Fibroblast of mammary gland (primary cell): Measurements from ENCODE around the gene AXL.

Experiments
- DNase-seq: peaks from one replicate; pipeline ENCODE4 v3.0.0-alpha.2; 2010; ENCODE audit warnings: low read depth
- H3K4me3 ChIP-seq: 2 replicates; pipeline ENCODE4 v1.5.1; 2011; ENCODE audit warnings: low read depth, mild to moderate bottlenecking, low read length, moderate library complexity; ENCODE audit not compliant: control insufficient read depth
- TF ChIP-seq, protein P1 (sequence below): conservative IDR thresholded peaks from 2 replicates; pipeline ENCODE4 v1.5.1; 2011; ENCODE audit warnings: low read depth, low read length, inconsistent platforms; ENCODE audit not compliant: control insufficient read depth, insufficient read depth

AXL gene

GRCh38 chr19:41309180-41310032, 90.4 kb downstream of the AXL start:
- TF ChIP-seq, protein P1, sequence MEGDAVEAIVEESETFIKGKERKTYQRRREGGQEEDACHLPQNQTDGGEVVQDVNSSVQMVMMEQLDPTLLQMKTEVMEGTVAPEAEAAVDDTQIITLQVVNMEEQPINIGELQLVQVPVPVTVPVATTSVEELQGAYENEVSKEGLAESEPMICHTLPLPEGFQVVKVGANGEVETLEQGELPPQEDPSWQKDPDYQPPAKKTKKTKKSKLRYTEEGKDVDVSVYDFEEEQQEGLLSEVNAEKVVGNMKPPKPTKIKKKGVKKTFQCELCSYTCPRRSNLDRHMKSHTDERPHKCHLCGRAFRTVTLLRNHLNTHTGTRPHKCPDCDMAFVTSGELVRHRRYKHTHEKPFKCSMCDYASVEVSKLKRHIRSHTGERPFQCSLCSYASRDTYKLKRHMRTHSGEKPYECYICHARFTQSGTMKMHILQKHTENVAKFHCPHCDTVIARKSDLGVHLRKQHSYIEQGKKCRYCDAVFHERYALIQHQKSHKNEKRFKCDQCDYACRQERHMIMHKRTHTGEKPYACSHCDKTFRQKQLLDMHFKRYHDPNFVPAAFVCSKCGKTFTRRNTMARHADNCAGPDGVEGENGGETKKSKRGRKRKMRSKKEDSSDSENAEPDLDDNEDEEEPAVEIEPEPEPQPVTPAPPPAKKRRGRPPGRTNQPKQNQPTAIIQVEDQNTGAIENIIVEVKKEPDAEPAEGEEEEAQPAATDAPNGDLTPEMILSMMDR, result no peak
- peak; percentile 40 for DNase-seq
- H3K4me3 ChIP-seq, result peak overlapping the region; percentile 80

DNA sequence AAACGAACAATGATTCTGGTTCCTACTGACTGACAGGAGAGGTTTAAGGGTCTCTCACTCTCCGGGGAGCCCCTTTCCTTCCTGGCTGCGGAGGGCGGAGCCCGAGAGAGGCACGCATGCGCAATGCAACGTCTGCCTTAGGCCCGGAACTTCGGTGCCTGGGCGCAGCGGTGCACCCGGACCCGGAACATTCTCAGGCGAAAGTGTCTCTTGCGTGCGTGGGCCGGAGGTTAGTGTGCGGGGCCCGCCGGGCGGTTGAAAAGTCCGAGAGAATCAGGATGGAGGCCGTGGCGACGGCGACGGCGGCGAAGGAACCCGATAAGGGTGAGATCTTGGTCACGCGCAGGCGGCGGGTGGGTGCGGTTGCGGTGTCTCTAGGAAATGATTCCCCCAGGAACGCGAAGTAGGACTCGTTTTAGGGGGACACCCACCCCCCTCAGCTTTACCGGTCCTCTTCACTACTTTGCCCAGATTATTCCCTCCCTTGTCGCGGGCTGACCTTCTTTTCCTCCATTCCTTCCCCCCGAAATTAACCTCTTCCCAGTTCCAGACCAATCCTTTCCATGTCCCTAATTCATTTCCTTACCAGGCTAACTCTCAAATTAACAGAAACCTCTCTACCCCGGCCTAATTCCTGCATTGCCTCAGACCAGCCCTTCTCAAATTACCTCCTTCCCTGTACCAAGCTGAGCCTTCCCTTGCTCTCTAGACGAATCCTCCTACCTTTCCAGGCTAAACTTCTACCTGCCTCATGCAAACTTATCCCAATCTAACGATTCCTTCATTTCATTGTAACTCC, 91.2 kb downstream of the AXL start, which contains the start of gene CCDC97:
TSS of gene CCDC97 (plus strand) at position 140 of the 799 bp plus-strand sequence. CDS start at position 279, 139 bp downstream.
- H3K4me3 ChIP-seq, result peak within 1 kb of the TSS; percentile 80
- DNase-seq, result peak; percentile 83
- TF ChIP-seq, protein P1, result no peak

DNA sequence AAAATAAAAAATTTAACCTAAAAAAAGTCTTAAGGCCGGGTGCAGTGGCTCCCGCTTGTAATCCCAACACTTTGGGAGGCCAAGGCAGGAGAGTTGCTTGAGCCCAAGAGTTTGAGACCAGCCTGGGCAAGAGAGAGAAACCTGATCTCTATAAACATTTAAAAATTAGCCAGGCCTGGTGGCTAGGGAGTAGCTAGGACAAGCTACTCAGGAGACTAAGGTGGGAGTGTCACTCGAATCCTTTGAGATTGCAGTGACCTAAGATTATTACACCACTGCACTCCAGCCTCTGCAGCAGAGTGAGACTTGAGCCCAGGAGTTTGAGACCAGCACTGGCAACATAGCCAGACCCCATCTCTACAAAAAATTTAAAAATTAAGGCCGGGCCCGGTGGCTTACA, 92.0 kb downstream of the AXL start:
- no peak for DNase-seq

More for the DNA sequence above, 92.0 kb downstream of the AXL start:
- peak overlapping the region; percentile 80 for H3K4me3 ChIP-seq
- TF ChIP-seq, protein P1, result no peak
